ENCODE data around the gene RHOV. TPM values are rescaled to one million over a fixed set of nuclear protein-coding genes. Genes with fewer than 3 reads are reported as not detected.
A peak's percentile ranks its signal among the peaks of the same experiment; 100 is the strongest.

The RHOV gene
- total and polyA plus RNA-seq, 10 of the 15 experiments (the other 5 are each of a cell fraction or from before 2014, with no cell fraction given): 0.24 to 39.3 (median 9.3) TPM

DNA sequence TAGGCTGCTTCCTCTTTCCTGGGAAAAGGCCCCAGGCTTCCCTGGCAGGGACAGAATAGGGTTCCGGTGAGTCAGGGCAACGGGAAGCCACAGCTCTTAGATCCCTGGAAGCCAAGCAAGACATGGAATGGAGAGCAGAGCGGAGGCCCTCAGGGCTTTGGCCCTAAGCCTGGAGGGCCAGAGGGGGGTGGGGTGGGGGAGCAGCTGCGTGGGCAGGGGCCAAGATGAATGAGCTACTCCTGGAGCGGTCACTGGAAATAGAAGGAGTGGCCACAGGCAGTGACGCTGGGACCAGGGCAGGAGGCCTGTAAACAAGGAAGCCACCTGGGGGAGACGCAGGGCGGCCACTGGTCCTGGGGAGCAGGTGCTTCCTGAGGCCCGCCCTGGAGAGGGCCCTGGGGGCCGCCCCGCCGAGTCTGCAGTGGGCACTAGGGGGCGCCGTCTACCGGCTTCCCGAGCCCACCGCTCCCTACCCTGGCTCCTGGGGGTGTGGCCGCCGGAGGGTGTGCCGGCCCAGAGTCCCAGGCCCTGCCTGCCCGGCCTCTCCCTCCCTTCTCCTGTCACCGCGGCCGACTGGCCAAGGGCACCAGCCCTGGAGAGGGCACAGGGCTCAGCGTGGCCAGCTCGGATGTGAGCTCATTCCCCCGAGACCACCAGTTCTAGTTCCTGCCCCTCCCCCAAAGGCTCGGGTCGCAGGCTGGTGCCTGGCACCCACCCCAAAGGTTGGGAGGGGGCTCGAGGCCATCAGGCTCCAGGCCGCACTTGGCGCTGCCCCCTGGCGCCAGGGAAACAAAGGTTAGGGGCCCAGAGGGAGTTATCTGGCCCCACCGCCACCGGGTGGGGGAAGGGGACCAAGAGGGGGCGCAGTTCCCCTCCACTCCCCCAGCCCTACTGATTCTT lies 32.3 kb upstream of the RHOV start:
- 9% methylated on average over 30 of the region's 36 CpGs for WGBS (ENCODE audit: insufficient coverage, insufficient replicate concordance, low lambda C conversion rate, missing lambda C conversion rate)
- H3K79me2 ChIP-seq (ENCODE audit: control insufficient read depth, insufficient read depth, low read length): no peaks in the 10 kb centered on the region; the same call in 1 of the 2 replicates
- peak overlapping the region; percentile 77 for H2AFZ ChIP-seq (ENCODE audit: control insufficient read depth, low read depth, low read length)
- ChIA-PET RAD21 (ENCODE audit: unreplicated experiment) (interaction anchor here (0.8 to 7.0 kb wide), 16 partner anchors 10 to 325 kb away, joined by 3 to 82 read pairs (median 4); partner anchors contain the start of genes CHP1 and VPS18), POLR2A (interaction anchor here (0.6 to 1.9 kb wide), 4 partner anchors 11 to 526 kb away, joined by 3 to 10 read pairs (median 6); no protein-coding TSS in a partner anchor), SMC1A (ENCODE audit: uncharacterized antibody, unreplicated experiment) (interaction anchor here (0.7 to 6.5 kb wide), 15 partner anchors 8 to 279 kb away, joined by 3 to 49 read pairs (median 4); partner anchors contain the start of gene VPS18), CTCF (interaction anchor here (0.6 to 11.9 kb wide), 31 partner anchors 10 to 426 kb away, joined by 3 to 157 read pairs (median 5); partner anchors contain the start of genes CHP1, DLL4, NUSAP1 and OIP5)
- H3K4me1 ChIP-seq (ENCODE audit: control insufficient read depth, insufficient read depth, low read length): peaks cover 24% of the 10 kb centered on the region
- peak overlapping the region; percentile 91 for H3K4me2 ChIP-seq (ENCODE audit: control insufficient read depth, insufficient read depth)
- H3K9ac ChIP-seq (ENCODE audit: control insufficient read depth, insufficient read depth, low read length): peak overlapping the region; percentile 24; the same call in 1 of the 2 replicates
- ATAC-seq (peak; percentile 91), DNase-seq (ENCODE audit: low read depth, low spot score) (no peak), FAIRE-seq (no peak)
- peak overlapping the region; percentile 60 for H3K4me3 ChIP-seq
- H3K27ac ChIP-seq (ENCODE audit: control insufficient read depth, insufficient read depth): peak overlapping the region; percentile 49
- intact Hi-C loops (cut with micrococcal nuclease; ENCODE audit: unreplicated experiment): loop anchor here (2.0 to 5.0 kb wide), 2 partner anchors 36 to 108 kb away; no protein-coding TSS in a partner anchor
- no TSS peak for BruUV-seq (replicated peaks)
- no peaks in the 10 kb centered on the region for H3K9me3 ChIP-seq (replicated peaks; ENCODE audit: control insufficient read depth, insufficient read depth, low read length)
- peaks cover 11 to 13% of the 10 kb centered on the region in 2 experiments for H3K36me3 ChIP-seq (ENCODE audit: control insufficient read depth in 2 of 2, insufficient read depth in 2 of 2, low read length in 1 of 2)
- H4K20me1 ChIP-seq (ENCODE audit: control insufficient read depth, insufficient read depth): no peaks in the 10 kb centered on the region
- no peaks in the 10 kb centered on the region for H3K27me3 ChIP-seq (replicated peaks in 1 of 2; ENCODE audit: control insufficient read depth in 2 of 2, insufficient read depth in 2 of 2, low read length in 1 of 2)
- in situ Hi-C loops (cut with MboI): no loop called here
- TF ChIP-seq ZBTB4 (CRISPR knock-in tag; IDR thresholded peaks at IDR 0.05): no peak
- TF ChIP-seq CTCF (IDR thresholded peaks at IDR 0.05 in 2 of 3, conservative IDR thresholded peaks at IDR 0.05 in 1 of 3; ENCODE audit: control insufficient read depth in 2 of 3, extremely low read depth in 1 of 3, insufficient read depth in 1 of 3, low read depth in 3 of 3, low read length in 3 of 3): peak; percentile 73 to 90 (median 89)
- TF ChIP-seq LARP7 (IDR thresholded peaks at IDR 0.05): peak; percentile 72
- TF ChIP-seq IKZF1 (conservative IDR thresholded peaks at IDR 0.05): peak; percentile 75
- TF ChIP-seq BCL11A (IDR thresholded peaks at IDR 0.05; ENCODE audit: low read depth, low read length): no peak
- TF ChIP-seq NKRF (conservative IDR thresholded peaks at IDR 0.05): 0 out of 2 replicates have a peak, but pooled peaks have one; percentile 11
- TF ChIP-seq ZNF217 (IDR thresholded peaks at IDR 0.05): 0 out of 2 replicates have a peak, but pooled peaks have one; percentile 43
- TF ChIP-seq CBX3 (IDR thresholded peaks at IDR 0.05; ENCODE audit: borderline replicate concordance, low read depth): no peak
- 0 out of 2 replicates have a peak, but pooled peaks have one; percentile 44 for TF ChIP-seq SIN3A (IDR thresholded peaks at IDR 0.05; ENCODE audit: low read depth, low read length)
- TF ChIP-seq MEF2B (IDR thresholded peaks at IDR 0.05; ENCODE audit: partially characterized antibody, poor library complexity, severe bottlenecking): peak; percentile 71
- TF ChIP-seq MYC (IDR thresholded peaks at IDR 0.05; ENCODE audit: insufficient read depth, insufficient read length, insufficient replicate concordance, low read length, severe bottlenecking): no peak
- no peak for TF ChIP-seq FOS (IDR thresholded peaks at IDR 0.05; ENCODE audit: borderline replicate concordance, extremely low read depth, insufficient read length)
- TF ChIP-seq ZNF207 (IDR thresholded peaks at IDR 0.05; ENCODE audit: borderline replicate concordance): no peak
- TF ChIP-seq FOXK2 (IDR thresholded peaks at IDR 0.05): no peak
